Keratinocyte (primary cell): Measurements from ENCODE around the gene TMEM231. TPM values are rescaled to one million over a fixed set of nuclear protein-coding genes. Genes with fewer than 3 reads are reported as not detected.
A peak's percentile ranks its signal among the peaks of the same experiment; 100 is the strongest.

Experiments
- DNase-seq: peaks from one replicate; pipeline ENCODE4 v3.0.0-alpha.2; 2011; ENCODE audit warnings: low read depth, missing footprints, low spot score
- FAIRE-seq: peaks from 2 replicates; lab custom pipeline; 2011; peaks lifted over from hg19 to GRCh38; lab: Jason Lieb, UNC
- H2AFZ ChIP-seq: 2 replicates; pipeline ENCODE4 v1.6.0; 2012; ENCODE audit warnings: low read length, control low read depth, inconsistent platforms; ENCODE audit not compliant: control insufficient read depth
- H3K27ac ChIP-seq: 2 replicates; pipeline ENCODE4 v1.5.1; 2011; ENCODE audit warnings: low read length; ENCODE audit not compliant: control insufficient read depth, insufficient read depth
- H3K27me3 ChIP-seq: 3 replicates; pipeline ENCODE4 v1.6.0; 2011; ENCODE audit warnings: low read length; ENCODE audit not compliant: control insufficient read depth, insufficient read depth; ENCODE audit errors: extremely low read depth
- H3K36me3 ChIP-seq, 2 experiments: 2 replicates in 1 of 2; 3 replicates in 1 of 2; pipeline ENCODE4 v1.5.1; 2011; ENCODE audit warnings: low read length in 2 of 2, mild to moderate bottlenecking in 1 of 2; ENCODE audit not compliant: control insufficient read depth in 2 of 2, insufficient read depth in 2 of 2; ENCODE audit errors: extremely low read depth in 1 of 2
- H3K4me1 ChIP-seq: 3 replicates; pipeline ENCODE4 v1.5.1; 2011; ENCODE audit warnings: low read length; ENCODE audit not compliant: control insufficient read depth, insufficient read depth; ENCODE audit errors: extremely low read depth
- H3K4me2 ChIP-seq: 3 replicates; pipeline ENCODE4 v1.6.0; 2011; ENCODE audit warnings: low read depth, low read length; ENCODE audit not compliant: control insufficient read depth, insufficient read depth; ENCODE audit errors: extremely low read depth
- H3K4me3 ChIP-seq, 3 experiments: fragments of 200-600 bp in 1 of 3; sonication (generic) in 1 of 3; 2 replicates in 2 of 3; 3 replicates in 1 of 3; pipeline ENCODE4 v1.5.1; 2011 to 2016; ENCODE audit warnings: low read length in 3 of 3, mild to moderate bottlenecking in 3 of 3, control low read depth in 2 of 3, inconsistent platforms in 1 of 3, low read depth in 1 of 3, mixed read lengths in 1 of 3, mixed run types in 1 of 3, moderate library complexity in 1 of 3; ENCODE audit not compliant: control insufficient read depth in 2 of 3, insufficient read depth in 2 of 3; ENCODE audit errors: extremely low read depth in 1 of 3
- H3K79me2 ChIP-seq: 2 replicates; pipeline ENCODE4 v1.6.0; 2012; ENCODE audit warnings: low read length; ENCODE audit not compliant: control insufficient read depth, insufficient read depth
- H3K9ac ChIP-seq: 3 replicates; pipeline ENCODE4 v1.6.0; 2011; ENCODE audit warnings: low read length; ENCODE audit not compliant: control insufficient read depth, insufficient read depth; ENCODE audit errors: extremely low read depth
- H3K9me1 ChIP-seq: 3 replicates; pipeline ENCODE4 v1.6.0; 2011; ENCODE audit warnings: low read length; ENCODE audit not compliant: control insufficient read depth, insufficient read depth; ENCODE audit errors: extremely low read depth
- H3K9me3 ChIP-seq: 2 replicates; pipeline ENCODE4 v1.5.1; 2012; ENCODE audit warnings: low read depth, low read length; ENCODE audit not compliant: control insufficient read depth
- H4K20me1 ChIP-seq: 3 replicates; pipeline ENCODE4 v1.6.0; 2011; ENCODE audit warnings: low read length; ENCODE audit not compliant: control insufficient read depth, insufficient read depth; ENCODE audit errors: extremely low read depth
- EZH2 ChIP-seq: IDR thresholded peaks from one replicate; pipeline ENCODE4 v1.6.1; 2012; ENCODE audit warnings: inconsistent platforms, mild to moderate bottlenecking, low read length, moderate library complexity
- dilution Hi-C: fragments of 300-500 bp; cut with MboI; formaldehyde crosslinking; loops from one replicate; pipeline ENCODE4 v1.7.0; 2020; ENCODE audit warnings: low sequenced_read_pairs; ENCODE audit not compliant: extremely low pct_ligation_motif_present
- polyA plus RNA-seq, 5 experiments: library from polyadenylated mRNA; depleted of rRNA in 3 of 5; stranded (reverse) in 3 of 5; stranded (forward) in 1 of 5; unstranded in 1 of 5; fragments of >200 nt; gene quantifications; 1 replicate in 1 of 5; 2 replicates in 3 of 5; 3 replicates in 1 of 5; pipeline versions ENCODE4 v1.2.1 to v1.2.3, GENCODE V29; 2011 to 2012; ENCODE audit warnings: missing spikeins in 2 of 5, low read depth in 1 of 5, low replicate concordance in 1 of 5
- TF ChIP-seq, protein P1 (sequence below), 3 experiments: IDR thresholded peaks in 1 of 3; conservative IDR thresholded peaks in 1 of 3; optimal IDR thresholded peaks in 1 of 3; 2 replicates in 2 of 3; 3 replicates in 1 of 3; pipeline versions ENCODE3 to v1.5.1; 2011; ENCODE audit warnings: low read length in 3 of 3, mild to moderate bottlenecking in 3 of 3, moderate library complexity in 2 of 3, control low read depth in 1 of 3, inconsistent platforms in 1 of 3; ENCODE audit not compliant: insufficient read depth in 2 of 3; ENCODE audit errors: extremely low read depth in 1 of 3

The TMEM231 gene
- polyA plus RNA-seq, 1 donor (not counting 4 experiments of a cell fraction or from before 2014, with no cell fraction given): 11.0 TPM

GRCh38 chr16:75559564-75560372, 3.7 kb upstream of the TMEM231 start:
- dilution Hi-C loops: no loop called here
- DNase-seq (no peak), FAIRE-seq (no peak)
- H3K27me3 ChIP-seq: no peaks in the 10 kb centered on the region
- no peak overlapping the region for H3K4me2 ChIP-seq
- no peak overlapping the region for H3K4me3 ChIP-seq
- peak overlapping the region; percentile 36 for H2AFZ ChIP-seq
- H3K9me3 ChIP-seq: no peaks in the 10 kb centered on the region
- H3K36me3 ChIP-seq: no peaks in the 10 kb centered on the region
- H3K27ac ChIP-seq: no peak overlapping the region
- no peaks in the 10 kb centered on the region for H3K9me1 ChIP-seq
- H4K20me1 ChIP-seq: no peaks in the 10 kb centered on the region
- peaks cover 17% of the 10 kb centered on the region for H3K4me1 ChIP-seq
- H3K79me2 ChIP-seq: no peaks in the 10 kb centered on the region
- TF ChIP-seq EZH2: no peak
- TF ChIP-seq, protein P1, sequence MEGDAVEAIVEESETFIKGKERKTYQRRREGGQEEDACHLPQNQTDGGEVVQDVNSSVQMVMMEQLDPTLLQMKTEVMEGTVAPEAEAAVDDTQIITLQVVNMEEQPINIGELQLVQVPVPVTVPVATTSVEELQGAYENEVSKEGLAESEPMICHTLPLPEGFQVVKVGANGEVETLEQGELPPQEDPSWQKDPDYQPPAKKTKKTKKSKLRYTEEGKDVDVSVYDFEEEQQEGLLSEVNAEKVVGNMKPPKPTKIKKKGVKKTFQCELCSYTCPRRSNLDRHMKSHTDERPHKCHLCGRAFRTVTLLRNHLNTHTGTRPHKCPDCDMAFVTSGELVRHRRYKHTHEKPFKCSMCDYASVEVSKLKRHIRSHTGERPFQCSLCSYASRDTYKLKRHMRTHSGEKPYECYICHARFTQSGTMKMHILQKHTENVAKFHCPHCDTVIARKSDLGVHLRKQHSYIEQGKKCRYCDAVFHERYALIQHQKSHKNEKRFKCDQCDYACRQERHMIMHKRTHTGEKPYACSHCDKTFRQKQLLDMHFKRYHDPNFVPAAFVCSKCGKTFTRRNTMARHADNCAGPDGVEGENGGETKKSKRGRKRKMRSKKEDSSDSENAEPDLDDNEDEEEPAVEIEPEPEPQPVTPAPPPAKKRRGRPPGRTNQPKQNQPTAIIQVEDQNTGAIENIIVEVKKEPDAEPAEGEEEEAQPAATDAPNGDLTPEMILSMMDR (optimal IDR thresholded peaks at IDR 0.05 in 1 of 3, IDR thresholded peaks at IDR 0.05 in 1 of 3, conservative IDR thresholded peaks at IDR 0.05 in 1 of 3; ENCODE audit: extremely low read depth in 1 of 3, insufficient read depth in 2 of 3, low read length in 3 of 3): no peak
- H3K9ac ChIP-seq: no peak overlapping the region

- no peak for TF ChIP-seq EZH2
- TF ChIP-seq, protein P1 (optimal IDR thresholded peaks at IDR 0.05 in 1 of 3, IDR thresholded peaks at IDR 0.05 in 1 of 3, conservative IDR thresholded peaks at IDR 0.05 in 1 of 3; ENCODE audit: extremely low read depth in 1 of 3, insufficient read depth in 2 of 3, low read length in 3 of 3): no peak
- H3K9me1 ChIP-seq: no peaks in the 10 kb centered on the region
- no peak overlapping the region for H3K4me3 ChIP-seq
- no peaks in the 10 kb centered on the region for H3K9me3 ChIP-seq
- H4K20me1 ChIP-seq: no peaks in the 10 kb centered on the region
- H2AFZ ChIP-seq: no peak overlapping the region
- no peaks in the 10 kb centered on the region for H3K79me2 ChIP-seq
- no peak overlapping the region for H3K9ac ChIP-seq
- peaks cover 17% of the 10 kb centered on the region for H3K4me1 ChIP-seq
- FAIRE-seq (no peak), DNase-seq (no peak)
- H3K36me3 ChIP-seq: no peaks in the 10 kb centered on the region
- H3K27me3 ChIP-seq: no peaks in the 10 kb centered on the region
- no peak overlapping the region for H3K4me2 ChIP-seq
- H3K27ac ChIP-seq: no peak overlapping the region
- dilution Hi-C loops: no loop called here
Observed at GRCh38 chr16:75558846-75559401, 2.9 kb upstream of the TMEM231 start.
